Sigmoid colon (tissue), 3 donors: ENCODE results near the gene ARHGAP10.

Experiments
- POLR2A ChIP-seq, 2 donors: fragments of 450-650 bp; IDR thresholded peaks; one replicate each; pipeline ENCODE4 v1.6.1; 2016; ENCODE audit warnings: antibody characterized with exemption in 2 of 2, mild to moderate bottlenecking in 2 of 2, moderate library complexity in 2 of 2
- TF ChIP-seq, protein P1 (sequence below), 4 experiments: fragments of 450-650 bp in 3 of 4; fragments of 200-600 bp in 1 of 4; IDR thresholded peaks; one replicate each; pipeline ENCODE4 v1.5.1; 2016 to 2019; ENCODE audit warnings: antibody characterized with exemption in 4 of 4, mild to moderate bottlenecking in 3 of 4, moderate library complexity in 2 of 4

DNA sequence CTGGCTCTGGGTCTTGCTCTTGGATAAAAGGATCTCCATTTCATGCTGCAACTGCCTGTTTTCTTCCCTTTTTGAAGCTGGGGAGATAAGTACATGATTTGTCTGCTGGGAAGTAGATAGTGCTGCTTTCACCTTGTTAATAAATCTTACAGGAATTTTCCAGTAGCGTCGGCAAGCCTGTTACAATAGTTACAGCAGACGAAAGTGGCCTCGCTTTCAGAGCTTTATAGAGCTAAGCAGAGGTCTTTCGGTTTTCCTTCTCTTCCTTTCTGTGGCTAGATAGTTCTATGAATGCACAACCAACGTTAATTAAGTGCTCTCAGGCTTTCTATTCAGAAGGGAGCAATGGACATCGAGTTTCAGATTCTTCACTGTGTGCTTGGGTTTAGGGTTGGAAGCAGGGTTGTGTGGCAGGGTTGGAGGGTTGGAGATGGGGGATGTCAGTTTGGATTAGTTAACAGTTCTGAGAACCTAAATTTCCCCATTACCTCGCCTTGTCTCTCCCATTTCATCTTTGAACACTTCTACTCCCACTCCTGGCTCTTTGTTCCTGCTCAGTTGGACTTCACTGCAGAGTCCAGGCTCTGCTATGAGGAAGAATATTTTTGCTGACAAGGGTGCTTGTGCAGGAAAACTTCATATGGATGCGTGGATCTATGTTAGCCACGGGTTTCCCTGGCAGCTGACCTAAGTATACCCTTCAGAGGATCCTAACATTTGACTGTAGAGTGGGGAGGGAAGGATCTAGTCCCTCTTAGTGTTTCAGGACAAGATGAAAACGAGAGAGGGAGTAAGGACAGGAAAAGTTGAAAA is 237.9 kb downstream of the ARHGAP10 start:
- TF ChIP-seq, protein P1, sequence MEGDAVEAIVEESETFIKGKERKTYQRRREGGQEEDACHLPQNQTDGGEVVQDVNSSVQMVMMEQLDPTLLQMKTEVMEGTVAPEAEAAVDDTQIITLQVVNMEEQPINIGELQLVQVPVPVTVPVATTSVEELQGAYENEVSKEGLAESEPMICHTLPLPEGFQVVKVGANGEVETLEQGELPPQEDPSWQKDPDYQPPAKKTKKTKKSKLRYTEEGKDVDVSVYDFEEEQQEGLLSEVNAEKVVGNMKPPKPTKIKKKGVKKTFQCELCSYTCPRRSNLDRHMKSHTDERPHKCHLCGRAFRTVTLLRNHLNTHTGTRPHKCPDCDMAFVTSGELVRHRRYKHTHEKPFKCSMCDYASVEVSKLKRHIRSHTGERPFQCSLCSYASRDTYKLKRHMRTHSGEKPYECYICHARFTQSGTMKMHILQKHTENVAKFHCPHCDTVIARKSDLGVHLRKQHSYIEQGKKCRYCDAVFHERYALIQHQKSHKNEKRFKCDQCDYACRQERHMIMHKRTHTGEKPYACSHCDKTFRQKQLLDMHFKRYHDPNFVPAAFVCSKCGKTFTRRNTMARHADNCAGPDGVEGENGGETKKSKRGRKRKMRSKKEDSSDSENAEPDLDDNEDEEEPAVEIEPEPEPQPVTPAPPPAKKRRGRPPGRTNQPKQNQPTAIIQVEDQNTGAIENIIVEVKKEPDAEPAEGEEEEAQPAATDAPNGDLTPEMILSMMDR (IDR thresholded peaks at IDR 0.05): no peak
- no peak for TF ChIP-seq POLR2A (IDR thresholded peaks at IDR 0.05)
